Mesendoderm (in vitro differentiated cells): ENCODE data around the gene MAMDC4. TPM values are rescaled to one million over a fixed set of nuclear protein-coding genes. Genes with fewer than 3 reads are reported as not detected.

ENCODE experiments used
- DNase-seq: peaks from one replicate; pipeline ENCODE4 v3.0.0; 2013
- H2AK5ac ChIP-seq: 2 replicates; pipeline ENCODE4 v1.6.1; 2013; ENCODE audit warnings: low read length, inconsistent platforms
- H2BK120ac ChIP-seq: 2 replicates; pipeline ENCODE4 v1.6.1; 2013; ENCODE audit warnings: low read depth, mild to moderate bottlenecking, low read length, moderate library complexity, mixed read lengths
- H2BK15ac ChIP-seq: replicated peaks from 2 replicates; pipeline ENCODE4 v1.6.1; 2013; ENCODE audit warnings: low read depth, mild to moderate bottlenecking, moderate library complexity
- H2BK5ac ChIP-seq: 2 replicates; pipeline ENCODE4 v1.6.1; 2013; ENCODE audit warnings: low read length, inconsistent platforms
- H3K18ac ChIP-seq: 2 replicates; pipeline ENCODE4 v1.6.1; 2013; ENCODE audit warnings: mild to moderate bottlenecking, low read length, mixed read lengths
- H3K23ac ChIP-seq: one replicate; pipeline ENCODE4 v1.6.1; 2013; ENCODE audit warnings: low read length
- H3K27ac ChIP-seq: 2 replicates; pipeline ENCODE4 v1.5.1; 2013; ENCODE audit warnings: low read depth, mild to moderate bottlenecking, inconsistent platforms, low read length, moderate library complexity
- H3K27me3 ChIP-seq: 2 replicates; pipeline ENCODE4 v1.6.1; 2013; ENCODE audit warnings: low read length, control low read depth, mild to moderate bottlenecking, inconsistent platforms; ENCODE audit not compliant: insufficient read depth, poor library complexity
- H3K36me3 ChIP-seq: 2 replicates; pipeline ENCODE4 v1.6.1; 2013; ENCODE audit warnings: low read length, inconsistent platforms; ENCODE audit not compliant: control insufficient read depth, insufficient read depth
- H3K4ac ChIP-seq: one replicate; pipeline ENCODE4 v1.6.1; 2013; ENCODE audit warnings: low read depth, mild to moderate bottlenecking, low read length, moderate library complexity
- H3K4me1 ChIP-seq: 2 replicates; pipeline ENCODE4 v1.6.1; 2013; ENCODE audit warnings: low read depth, low read length, inconsistent platforms; ENCODE audit not compliant: control insufficient read depth
- H3K4me2 ChIP-seq: 2 replicates; pipeline ENCODE4 v1.6.1; 2013; ENCODE audit warnings: low read length
- H3K4me3 ChIP-seq: 2 replicates; pipeline ENCODE4 v1.5.1; 2013; ENCODE audit warnings: mild to moderate bottlenecking, low read length
- H3K56ac ChIP-seq: one replicate; pipeline ENCODE4 v1.6.1; 2013; ENCODE audit warnings: low read length
- H3K79me1 ChIP-seq: 2 replicates; pipeline ENCODE4 v1.6.1; 2013; ENCODE audit warnings: low read length, inconsistent platforms
- H3K79me2 ChIP-seq: 2 replicates; pipeline ENCODE4 v1.6.1; 2013; ENCODE audit warnings: mild to moderate bottlenecking, low read length; ENCODE audit not compliant: control insufficient read depth, insufficient read depth
- H3K9ac ChIP-seq: 2 replicates; pipeline ENCODE4 v1.6.1; 2013; ENCODE audit warnings: low read length, inconsistent platforms
- H4K5ac ChIP-seq: one replicate; pipeline ENCODE4 v1.6.1; 2013; ENCODE audit warnings: low read length
- H4K8ac ChIP-seq: one replicate; pipeline ENCODE4 v1.6.1; 2013; ENCODE audit warnings: low read depth, mild to moderate bottlenecking, control low read depth, low read length, moderate library complexity
- WGBS: extraction: QIAGEN DNeasy Blood & Tissue Kit; methylation state at CpG from one replicate; pipeline ENCODE4 v1.1.7; 2013; ENCODE audit warnings: low lambda C conversion rate, missing lambda C conversion rate; ENCODE audit not compliant: insufficient coverage; ENCODE audit errors: extremely low coverage; 5-methylcytosine and 5-hydroxymethylcytosine counted together
- small RNA-seq: library from polyadenylated mRNA; stranded (forward); fragments of <200 nt; extraction: miRNeasy Mini kit (QIAGEN cat#:217004); gene quantifications from one replicate; pipeline ENCODE3, GENCODE V24; 2013; ENCODE audit not compliant: insufficient read depth

The MAMDC4 gene

GRCh38 chr9:136906266-136906665 lies 54.1 kb downstream of the MAMDC4 start:
- no peak for DNase-seq
- H3K4ac ChIP-seq: no peak overlapping the region
- no peak overlapping the region for H3K56ac ChIP-seq
- peaks cover 5% of the 10 kb centered on the region for H3K36me3 ChIP-seq
- H2BK120ac ChIP-seq: no peak overlapping the region
- no peak overlapping the region for H2BK5ac ChIP-seq
- no peak overlapping the region for H3K18ac ChIP-seq
- H2AK5ac ChIP-seq: no peak overlapping the region
- H3K79me2 ChIP-seq: no peaks in the 10 kb centered on the region
- H3K9ac ChIP-seq: no peak overlapping the region
- H4K5ac ChIP-seq: no peak overlapping the region
- no peak overlapping the region for H3K4me3 ChIP-seq
- WGBS: no CpG with 5 or more reads among the region's 4 CpGs
- H3K27ac ChIP-seq: no peak overlapping the region
- no peaks in the 10 kb centered on the region for H3K79me1 ChIP-seq
- H3K4me2 ChIP-seq: no peak overlapping the region
- H3K4me1 ChIP-seq: no peaks in the 10 kb centered on the region
- H4K8ac ChIP-seq: no peak overlapping the region
- no peak overlapping the region for H3K23ac ChIP-seq
- no peaks in the 10 kb centered on the region for H3K27me3 ChIP-seq
- no peak overlapping the region for H2BK15ac ChIP-seq

DNA sequence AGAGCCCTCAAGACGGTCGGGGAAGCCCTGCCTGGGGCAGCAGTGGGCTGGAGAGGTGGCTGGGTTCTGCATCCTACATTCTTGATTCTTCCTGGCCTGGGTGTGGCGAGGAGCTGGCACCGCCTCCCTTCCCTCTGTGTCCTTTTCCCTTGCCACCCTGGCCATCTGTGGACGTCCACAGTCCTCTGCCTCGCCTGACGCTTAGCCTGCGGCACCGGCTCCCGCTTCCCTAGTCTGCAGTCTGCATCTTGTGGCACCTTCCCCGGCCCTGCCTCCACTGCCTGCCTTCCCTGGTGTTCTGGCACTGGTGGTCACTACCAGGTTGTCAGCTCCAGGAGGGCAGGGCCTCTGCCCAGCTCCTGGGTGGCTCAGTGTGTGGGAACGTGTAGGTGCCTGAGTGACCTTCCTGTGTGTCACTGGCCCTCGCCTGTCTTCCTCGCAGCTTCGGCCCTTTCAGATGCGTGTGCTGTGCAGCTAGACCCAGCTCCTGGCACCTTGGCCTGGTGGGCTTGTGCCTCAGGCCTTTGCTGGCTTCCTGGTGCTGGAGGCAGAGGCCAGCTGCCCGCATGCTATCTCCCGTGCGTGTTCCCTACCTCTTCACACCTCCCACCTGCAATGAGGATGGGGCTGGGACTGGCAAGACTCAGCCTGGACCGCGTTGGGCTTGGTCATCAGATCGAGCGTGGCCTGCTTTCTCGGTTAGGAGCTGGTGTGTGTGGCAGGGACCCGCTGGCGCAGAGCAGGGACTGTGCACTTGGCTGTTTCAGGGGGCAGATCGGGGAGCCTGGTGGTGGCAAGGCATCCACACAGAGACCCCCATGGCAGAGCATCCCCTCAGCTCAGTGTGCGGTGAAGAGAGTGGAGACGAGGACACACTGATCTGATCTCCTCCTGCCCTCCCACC lies 55.1 kb downstream of the MAMDC4 start:
- Histone ChIP-seq H3K79me2 (no peaks in the 10 kb centered on the region), H2AK5ac (no peak overlapping the region), H2BK120ac (no peak overlapping the region), H2BK5ac (no peak overlapping the region), H3K79me1 (no peaks in the 10 kb centered on the region), H3K18ac (no peak overlapping the region), H3K9ac (no peak overlapping the region), H2BK15ac (no peak overlapping the region), H3K4me2 (no peak overlapping the region), H3K4me3 (no peak overlapping the region), H4K8ac (no peak overlapping the region), H3K4me1 (no peaks in the 10 kb centered on the region), H4K5ac (no peak overlapping the region), H3K27ac (no peak overlapping the region), H3K36me3 (peaks cover 5% of the 10 kb centered on the region), H3K27me3 (no peaks in the 10 kb centered on the region), H3K56ac (no peak overlapping the region), H3K4ac (no peak overlapping the region), H3K23ac (no peak overlapping the region)
- no peak for DNase-seq
- no CpG with 5 or more reads among the region's 29 CpGs for WGBS

Small RNA genes lying within 50 kb of the gene (small RNA-seq; reads per million reads assigned to genes)
- not detected for gene MIR4292
- 0.54 reads per million for gene MIR4479
